NB4 (cell line): ENCODE results near the gene VAV3.

Source experiments
- DNase-seq: peaks from one replicate; pipeline ENCODE4 v3.0.0; 2010; ENCODE audit warnings: low read depth
- H3K4me3 ChIP-seq: one replicate; pipeline ENCODE4 v1.5.1; 2011; ENCODE audit warnings: mild to moderate bottlenecking, low read depth, low read length, moderate library complexity
- CTCF ChIP-seq: IDR thresholded peaks from one replicate; pipeline ENCODE4 v1.5.1; 2012; ENCODE audit warnings: low read depth, low read length
- MAX ChIP-seq: IDR thresholded peaks from 2 replicates; pipeline ENCODE4 v1.6.1; 2011; ENCODE audit warnings: low read depth, low read length
- MYC ChIP-seq: IDR thresholded peaks from 2 replicates; pipeline ENCODE4 v1.6.1; 2011; ENCODE audit warnings: low read depth, low read length
- POLR2A ChIP-seq: IDR thresholded peaks from 2 replicates; pipeline ENCODE4 v1.6.1; 2011; ENCODE audit warnings: mild to moderate bottlenecking; ENCODE audit not compliant: insufficient read length; ENCODE audit errors: extremely low read depth

The VAV3 gene

DNA sequence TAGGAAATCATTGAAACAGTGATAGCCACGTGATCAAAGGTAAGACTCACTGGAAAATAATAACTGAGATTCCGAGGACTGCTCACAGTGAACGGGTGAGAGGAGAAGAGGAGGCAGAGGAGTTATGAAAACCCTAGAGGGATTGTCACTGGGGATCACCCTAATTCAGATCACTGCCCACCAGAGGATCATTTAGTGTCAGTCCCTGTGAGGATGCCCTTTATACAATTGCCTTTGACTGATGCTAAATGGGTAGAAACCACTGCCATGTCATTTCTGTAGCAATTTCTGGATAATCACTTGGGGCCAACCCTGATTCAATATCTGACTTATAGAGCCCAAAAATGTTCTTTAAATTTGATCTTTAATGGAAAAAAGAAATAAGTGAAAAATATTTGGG lies 14.1 kb upstream of the VAV3 start:
- TF ChIP-seq POLR2A (no peak), CTCF (no peak), MAX (no peak), MYC (no peak)
- DNase-seq, result no peak
- no peak overlapping the region for H3K4me3 ChIP-seq

DNA sequence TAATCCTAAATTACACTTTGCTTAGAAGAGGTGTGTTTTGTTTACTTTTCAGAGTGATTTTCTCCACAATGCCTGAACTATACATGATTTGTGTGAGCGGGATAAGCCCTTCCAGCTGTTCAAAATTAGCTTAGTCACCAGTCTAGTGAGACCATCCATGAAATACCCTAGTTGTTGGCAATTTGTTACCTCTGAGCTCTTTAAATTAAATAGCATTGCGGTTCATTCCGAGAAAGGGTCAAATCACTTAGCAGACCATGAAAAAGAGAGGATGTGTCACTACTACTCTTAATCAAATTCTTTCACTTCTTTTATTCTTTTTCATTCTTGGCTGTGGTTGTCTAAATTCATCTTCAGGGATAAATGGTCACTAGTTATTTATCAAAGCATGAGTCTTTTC lies 11.9 kb upstream of the VAV3 start:
- H3K4me3 ChIP-seq, result no peak overlapping the region
- TF ChIP-seq MYC, result no peak
- DNase-seq, result no peak

- H3K4me3 ChIP-seq, result no peak overlapping the region
- TF ChIP-seq MYC (no peak), MAX (no peak), CTCF (no peak), POLR2A (no peak)
- no peak for DNase-seq
These were observed 11.5 kb upstream of the VAV3 start for GRCh38 chr1:107976431-107976830.

GRCh38 chr1:107975851-107976250 lies 10.9 kb upstream of the VAV3 start:
- H3K4me3 ChIP-seq, result no peak overlapping the region
- TF ChIP-seq CTCF, result no peak
- no peak for DNase-seq

- H3K4me3 ChIP-seq, result no peak overlapping the region
- DNase-seq, result no peak
These were observed 9.1 kb upstream of the VAV3 start for GRCh38 chr1:107974090-107974489.

DNA sequence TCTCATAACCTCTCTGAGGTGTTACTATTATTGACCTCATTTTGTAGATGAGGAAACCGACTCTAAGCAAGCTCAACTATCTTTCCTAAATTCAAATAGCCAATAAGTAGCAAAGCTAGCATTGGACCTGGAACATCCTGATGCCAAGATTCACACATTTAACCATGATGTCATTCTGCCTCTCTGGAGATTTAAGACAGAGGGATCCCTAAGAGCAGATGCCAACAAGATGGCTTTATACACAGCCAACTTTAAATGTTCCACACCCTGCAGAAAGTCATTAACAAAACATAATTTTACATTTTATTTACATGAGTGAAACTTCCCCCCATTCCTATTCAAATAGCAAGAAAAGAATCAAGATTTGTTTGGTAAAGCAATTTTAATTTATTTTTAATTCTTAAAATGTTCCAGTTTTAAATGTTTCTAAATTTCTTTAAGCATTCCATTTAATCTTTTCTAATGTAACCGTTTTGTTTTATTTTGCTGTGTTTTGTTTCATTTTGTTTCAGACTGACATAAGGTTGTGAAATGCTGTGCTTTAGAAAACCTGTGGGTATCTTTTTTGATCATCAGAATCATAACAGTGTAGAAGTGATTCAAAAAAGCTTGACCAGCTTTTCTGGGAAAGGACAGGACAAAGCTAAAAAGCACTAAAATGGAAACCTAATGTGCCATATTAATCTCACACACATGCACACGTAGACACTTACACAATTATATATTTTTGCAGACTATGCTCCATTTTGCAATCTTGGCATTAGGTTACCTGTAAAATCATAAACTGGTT lies 7.6 kb upstream of the VAV3 start:
- H3K4me3 ChIP-seq, result no peak overlapping the region
- DNase-seq, result no peak
- TF ChIP-seq MAX (no peak), CTCF (no peak), MYC (no peak), POLR2A (no peak)

More at GRCh38 chr1:107974090-107974489, 9.1 kb upstream of the VAV3 start:
- TF ChIP-seq POLR2A (no peak), CTCF (no peak), MAX (no peak), MYC (no peak)
